SK-N-SH treated with all-trans-retinoic acid at 6 μM for 48 hours (cell line): ENCODE measurements around the gene GPR85.

Experiments
- ARNTL ChIP-seq: fragments of 450-650 bp; formaldehyde crosslinking; IDR thresholded peaks from 2 replicates; pipeline ENCODE4 v1.5.0; 2020; ENCODE audit warnings: low read depth, mild to moderate bottlenecking, moderate library complexity, borderline replicate concordance
- ESRRG ChIP-seq: fragments of 250-450 bp; sonication (Bioruptor Pico); IDR thresholded peaks from 2 replicates; pipeline ENCODE4 v1.6.1; 2021; ENCODE audit warnings: mild to moderate bottlenecking
- OSR1 ChIP-seq: fragments of 250-450 bp; sonication (Bioruptor Pico); IDR thresholded peaks from 2 replicates; pipeline ENCODE4 v1.8.0; 2022; ENCODE audit warnings: moderate library complexity, mild to moderate bottlenecking, inconsistent platforms
- PATZ1 ChIP-seq: fragments of 250-450 bp; sonication (Bioruptor Pico); IDR thresholded peaks from 2 replicates; pipeline ENCODE4 v1.8.0; 2020; ENCODE audit warnings: mild to moderate bottlenecking, moderate library complexity, borderline replicate concordance
- PPARA ChIP-seq: fragments of 250-450 bp; sonication (Bioruptor Pico); IDR thresholded peaks from 2 replicates; pipeline ENCODE4 v1.5.0; 2020; ENCODE audit warnings: mild to moderate bottlenecking, borderline replicate concordance
- RARB ChIP-seq: fragments of 250-450 bp; sonication (Bioruptor Pico); IDR thresholded peaks from 2 replicates; pipeline ENCODE4 v1.8.0; 2021; ENCODE audit warnings: mild to moderate bottlenecking, moderate library complexity

GRCh38 chr7:113046453-113046852, 40.2 kb downstream of the GPR85 start:
- no peak for TF ChIP-seq RARB (CRISPR knock-in tag)
- no peak for TF ChIP-seq PPARA (CRISPR knock-in tag)
- no peak for TF ChIP-seq PATZ1 (CRISPR knock-in tag)
- no peak for TF ChIP-seq ESRRG (CRISPR knock-in tag)
- TF ChIP-seq ARNTL: no peak
- no peak for TF ChIP-seq OSR1
